Fibroblast of lung (primary cell): ENCODE results near the gene HES1.

ENCODE experiments used
- CTCF ChIP-seq, 2 donors: IDR thresholded peaks in 1 of 2; conservative IDR thresholded peaks in 1 of 2; 1 replicate in 1 of 2; 2 replicates in 1 of 2; pipeline ENCODE4 v1.5.1; 2011 to 2012; ENCODE audit warnings: low read length in 2 of 2, control low read depth in 1 of 2, inconsistent platforms in 1 of 2, low read depth in 1 of 2, mild to moderate bottlenecking in 1 of 2
- EZH2 ChIP-seq: IDR thresholded peaks from 2 replicates; pipeline ENCODE4 v1.5.1; 2012; ENCODE audit warnings: low read length, control low read depth, mild to moderate bottlenecking; ENCODE audit errors: missing control alignments

GRCh38 chr3:194139071-194139813 is 3.3 kb downstream of the HES1 start:
- TF ChIP-seq EZH2 (peak; percentile 38), CTCF (conservative IDR thresholded peaks at IDR 0.05 in 1 of 2, IDR thresholded peaks at IDR 0.05 in 1 of 2; ENCODE audit: low read depth in 1 of 2, low read length in 2 of 2) (no peak)
